PC-9 (cell line): ENCODE results near the gene MAPKAPK2.

Experiments
- EZH2 ChIP-seq: fragments of 200-600 bp; sonication (generic); IDR thresholded peaks from 2 replicates; pipeline ENCODE4 v1.8.0; 2017; ENCODE audit warnings: antibody characterized with exemption, low read depth
- TF ChIP-seq, protein P1 (sequence below): fragments of 200-600 bp; sonication (generic); conservative IDR thresholded peaks from 2 replicates; pipeline ENCODE4 v1.6.1; 2017; ENCODE audit warnings: mixed run types, antibody characterized with exemption, mild to moderate bottlenecking, moderate library complexity

DNA sequence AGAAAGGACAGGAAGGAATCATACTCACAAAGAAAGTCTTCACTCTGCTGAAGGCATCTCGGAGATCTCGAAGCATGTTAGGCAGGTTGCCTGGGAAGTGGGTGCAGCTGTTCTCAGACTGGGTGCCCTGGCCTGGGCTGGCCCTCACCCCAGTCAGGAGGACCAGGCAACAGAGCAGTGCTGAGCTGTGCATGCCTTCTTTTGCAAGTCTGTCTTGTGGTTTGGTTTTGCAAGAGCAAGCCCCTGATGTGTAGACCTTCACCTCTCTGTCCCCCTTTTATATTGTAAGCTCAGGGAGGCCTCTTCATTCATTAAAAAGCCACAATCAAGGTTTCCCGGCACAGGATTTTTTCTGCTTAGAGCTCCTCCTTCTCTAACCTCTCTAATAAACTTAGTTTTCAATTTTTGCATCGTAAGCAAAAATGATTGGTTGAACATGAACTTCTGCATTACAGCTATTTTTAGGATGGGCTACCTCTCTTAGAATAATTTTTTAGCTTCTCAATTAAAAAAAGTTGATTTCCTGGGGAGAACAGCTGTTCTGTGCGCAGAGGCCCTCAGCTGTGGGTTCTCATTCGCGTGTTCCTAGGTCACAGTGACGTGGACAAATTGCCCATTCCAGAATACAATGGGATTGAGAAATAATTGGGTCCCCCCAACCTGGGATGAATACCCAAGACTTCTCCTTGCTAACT is 87.7 kb downstream of the MAPKAPK2 start, which contains the start of gene IL10:
- TF ChIP-seq, protein P1, sequence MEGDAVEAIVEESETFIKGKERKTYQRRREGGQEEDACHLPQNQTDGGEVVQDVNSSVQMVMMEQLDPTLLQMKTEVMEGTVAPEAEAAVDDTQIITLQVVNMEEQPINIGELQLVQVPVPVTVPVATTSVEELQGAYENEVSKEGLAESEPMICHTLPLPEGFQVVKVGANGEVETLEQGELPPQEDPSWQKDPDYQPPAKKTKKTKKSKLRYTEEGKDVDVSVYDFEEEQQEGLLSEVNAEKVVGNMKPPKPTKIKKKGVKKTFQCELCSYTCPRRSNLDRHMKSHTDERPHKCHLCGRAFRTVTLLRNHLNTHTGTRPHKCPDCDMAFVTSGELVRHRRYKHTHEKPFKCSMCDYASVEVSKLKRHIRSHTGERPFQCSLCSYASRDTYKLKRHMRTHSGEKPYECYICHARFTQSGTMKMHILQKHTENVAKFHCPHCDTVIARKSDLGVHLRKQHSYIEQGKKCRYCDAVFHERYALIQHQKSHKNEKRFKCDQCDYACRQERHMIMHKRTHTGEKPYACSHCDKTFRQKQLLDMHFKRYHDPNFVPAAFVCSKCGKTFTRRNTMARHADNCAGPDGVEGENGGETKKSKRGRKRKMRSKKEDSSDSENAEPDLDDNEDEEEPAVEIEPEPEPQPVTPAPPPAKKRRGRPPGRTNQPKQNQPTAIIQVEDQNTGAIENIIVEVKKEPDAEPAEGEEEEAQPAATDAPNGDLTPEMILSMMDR: no peak
- no peak for TF ChIP-seq EZH2
